GM23338 (cell line): ENCODE results near the gene DUSP1. TPM values are rescaled to one million over a fixed set of nuclear protein-coding genes. Genes with fewer than 3 reads are reported as not detected.

Experiments
- ATAC-seq: fragments of 200-7000 bp; cut with Tn5 transposase; 3 replicates; pipeline ENCODE4 v1.9.1; 2020
- DNase-seq: peaks from one replicate; pipeline ENCODE4 v3.0.0-alpha.2; 2015; ENCODE audit warnings: low spot score
- H2AFZ ChIP-seq: fragments of 200-600 bp; sonication (generic); 2 replicates; pipeline ENCODE4 v1.8.0; 2016; ENCODE audit warnings: antibody characterized with exemption, mild to moderate bottlenecking, moderate library complexity
- H3F3A ChIP-seq: fragments of 200-600 bp; sonication (generic); replicated peaks from 2 replicates; pipeline ENCODE4 v1.8.0; 2017; ENCODE audit warnings: antibody characterized with exemption, mixed run types, low read depth
- H3K27ac ChIP-seq: fragments of 200-600 bp; sonication (generic); 2 replicates; pipeline ENCODE4 v1.6.1; 2016; ENCODE audit warnings: low read depth
- H3K27me3 ChIP-seq: fragments of 200-600 bp; sonication (generic); 2 replicates; pipeline ENCODE4 v1.8.0; 2016; ENCODE audit warnings: mild to moderate bottlenecking, mixed run types, moderate library complexity; ENCODE audit not compliant: insufficient read depth
- H3K36me3 ChIP-seq: fragments of 200-600 bp; sonication (generic); 2 replicates; pipeline ENCODE4 v1.8.0; 2016; ENCODE audit warnings: mild to moderate bottlenecking; ENCODE audit not compliant: insufficient read depth
- H3K4me1 ChIP-seq: fragments of 200-600 bp; sonication (generic); 2 replicates; pipeline ENCODE4 v1.8.0; 2016; ENCODE audit warnings: mild to moderate bottlenecking, moderate library complexity; ENCODE audit not compliant: insufficient read depth
- H3K4me2 ChIP-seq: fragments of 200-600 bp; sonication (generic); 2 replicates; pipeline ENCODE4 v1.7.1; 2017; ENCODE audit warnings: mixed run types
- H3K4me3 ChIP-seq: fragments of 200-600 bp; sonication (generic); 2 replicates; pipeline ENCODE4 v1.6.1; 2016; ENCODE audit warnings: mixed run types
- H3K79me2 ChIP-seq: fragments of 200-600 bp; sonication (generic); replicated peaks from 2 replicates; pipeline ENCODE4 v1.8.0; 2017; ENCODE audit warnings: mild to moderate bottlenecking; ENCODE audit not compliant: insufficient read depth
- H3K9me2 ChIP-seq: fragments of 200-600 bp; sonication (generic); 2 replicates; pipeline ENCODE4 v1.8.0; 2017; ENCODE audit not compliant: insufficient read depth
- H4K20me1 ChIP-seq: fragments of 200-600 bp; sonication (generic); replicated peaks from 2 replicates; pipeline ENCODE4 v1.8.0; 2017; ENCODE audit warnings: mild to moderate bottlenecking; ENCODE audit not compliant: insufficient read depth
- H3K27ac Mint-ChIP-seq: 2 replicates; pipeline ENCODE4 v1.8.0; 2020; ENCODE audit warnings: inconsistent platforms, mild to moderate bottlenecking, moderate library complexity, mixed read lengths
- H3K27me3 Mint-ChIP-seq: 3 replicates; pipeline ENCODE4 v1.8.0; 2022; ENCODE audit warnings: low read depth, mild to moderate bottlenecking, moderate library complexity, mixed read lengths, inconsistent platforms; ENCODE audit not compliant: insufficient read depth, poor library complexity
- H3K36me3 Mint-ChIP-seq: 3 replicates; pipeline ENCODE4 v1.8.0; 2021; ENCODE audit warnings: low read depth, mild to moderate bottlenecking, inconsistent platforms, moderate library complexity, mixed read lengths
- H3K4me1 Mint-ChIP-seq: 3 replicates; pipeline ENCODE4 v1.8.0; 2020; ENCODE audit warnings: mild to moderate bottlenecking, inconsistent platforms, mixed read lengths
- H3K4me3 Mint-ChIP-seq: 3 replicates; pipeline ENCODE4 v1.8.0; 2021; ENCODE audit warnings: moderate library complexity, mild to moderate bottlenecking, inconsistent platforms, mixed read lengths
- H3K9me3 Mint-ChIP-seq: 3 replicates; pipeline ENCODE4 v1.8.0; 2020; ENCODE audit warnings: moderate library complexity, mild to moderate bottlenecking, inconsistent platforms, mixed read lengths
- EZH2 ChIP-seq: fragments of 200-600 bp; sonication (generic); IDR thresholded peaks from one replicate; pipeline ENCODE4 v1.8.0; 2017; ENCODE audit warnings: antibody characterized with exemption, mild to moderate bottlenecking, low read depth; ENCODE audit not compliant: unreplicated experiment
- EZH2phosphoT487 ChIP-seq: fragments of 200-600 bp; sonication (generic); IDR thresholded peaks from one replicate; pipeline ENCODE4 v1.8.1; 2018; ENCODE audit warnings: antibody characterized with exemption; ENCODE audit not compliant: unreplicated experiment
- STAT1 ChIP-seq: IDR thresholded peaks from one replicate; pipeline ENCODE4 v1.6.1; 2016; ENCODE audit warnings: antibody characterized with exemption; ENCODE audit not compliant: unreplicated experiment
- ZNF114 ChIP-seq: fragments of 250-450 bp; sonication (Bioruptor Pico); IDR thresholded peaks from 2 replicates; pipeline ENCODE4 v1.5.0; 2020; ENCODE audit warnings: mild to moderate bottlenecking, moderate library complexity
- ZNF331 ChIP-seq: fragments of 250-450 bp; sonication (Bioruptor Pico); IDR thresholded peaks from 2 replicates; pipeline ENCODE4 v1.5.0; 2020; ENCODE audit warnings: low read depth, mild to moderate bottlenecking, moderate library complexity
- polyA plus RNA-seq: library from polyadenylated mRNA; unstranded; fragments of >200 nt; fragmentation: Nextera tagmentation; extraction: Ambion mirVana; gene quantifications from 2 replicates; pipeline ENCODE4 v1.2.1, GENCODE V29; 2016
- total RNA-seq: library from RNA; depleted of rRNA; stranded (reverse); fragments of >200 nt; shearing (Covaris generic); gene quantifications from 2 replicates; pipeline ENCODE4 v1.2.3, GENCODE V29; 2014
- TF ChIP-seq, protein P1 (sequence below): IDR thresholded peaks from one replicate; pipeline ENCODE4 v1.6.1; 2018; ENCODE audit warnings: antibody characterized with exemption; ENCODE audit not compliant: unreplicated experiment
- TF ChIP-seq, protein P2 (sequence below), 2 experiments: fragments of 200-600 bp in 1 of 2; sonication (generic) in 1 of 2; conservative IDR thresholded peaks; 2 replicates each; pipeline versions ENCODE4 v1.5.1 to v1.6.1; 2016 to 2017; ENCODE audit warnings: antibody characterized with exemption in 2 of 2, low read depth in 2 of 2, mild to moderate bottlenecking in 2 of 2, moderate library complexity in 1 of 2
- TF ChIP-seq, protein P3 (sequence below): IDR thresholded peaks from 2 replicates; pipeline ENCODE4 v1.6.1; 2016; ENCODE audit warnings: antibody characterized with exemption
- TF ChIP-seq, protein P4 (sequence below): fragments of 250-450 bp; sonication (Bioruptor Pico); IDR thresholded peaks from 2 replicates; pipeline ENCODE4 v1.5.0; 2020; ENCODE audit warnings: mild to moderate bottlenecking, moderate library complexity

The DUSP1 gene
- total and polyA plus RNA-seq, 2 experiments from 2014 or later: 9.7 to 17.2 TPM

DNA sequence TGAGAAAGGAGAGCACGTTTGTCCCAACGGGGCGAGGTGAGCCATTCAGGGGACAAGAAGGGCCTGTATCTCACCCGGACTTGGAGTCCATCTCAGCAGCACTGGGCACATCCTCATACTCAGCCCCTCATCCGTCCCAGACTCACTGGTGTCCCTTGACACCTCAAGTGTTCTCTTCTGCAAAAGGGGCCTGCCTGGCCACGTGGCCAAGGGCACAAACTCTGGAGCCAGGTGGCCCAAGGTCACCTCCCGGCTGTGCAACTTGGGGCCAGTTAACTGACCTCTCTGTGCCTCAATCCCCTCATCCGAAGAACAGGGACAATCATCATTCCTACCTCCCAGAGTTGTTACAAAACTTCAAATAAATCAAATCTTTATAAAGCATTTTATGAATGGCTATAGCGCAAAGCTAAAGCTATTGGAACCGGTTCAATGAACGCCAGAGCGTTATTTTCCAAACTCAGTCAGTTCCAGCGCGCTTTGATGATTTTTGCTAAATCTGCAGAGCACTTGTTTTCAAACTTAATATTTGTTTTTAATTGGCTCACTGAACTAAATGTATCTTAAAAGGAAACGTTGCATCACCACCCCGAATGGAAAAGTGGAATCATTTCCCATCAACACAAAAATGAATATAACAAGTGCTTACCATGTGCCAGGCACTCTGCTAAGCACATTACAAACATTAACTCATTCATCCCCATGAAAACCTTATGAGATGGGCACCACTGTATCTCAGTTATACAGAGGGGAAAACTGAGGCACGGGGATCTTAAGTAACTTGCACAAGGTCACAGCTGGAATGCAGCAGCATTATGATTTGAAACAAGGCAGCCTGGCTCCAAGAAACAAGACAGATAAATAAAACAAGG, 49.3 kb downstream of the DUSP1 start:
- Histone ChIP-seq H4K20me1 (no peaks in the 10 kb centered on the region; the same call in 1 of the 2 replicates), H3K36me3 (no peaks in the 10 kb centered on the region), H3K27ac (no peak overlapping the region), H3K4me1 (peaks cover 4% of the 10 kb centered on the region; the same call in 1 of the 2 replicates), H3K79me2 (no peaks in the 10 kb centered on the region), H3K4me3 (no peak overlapping the region), H3K4me2 (no peak overlapping the region), H3K27me3 (peaks cover 12% of the 10 kb centered on the region; the same call in 1 of the 2 replicates), H2AFZ (no peak overlapping the region), H3F3A (no peaks in the 10 kb centered on the region), H3K9me2 (0 out of 2 replicates have a peak, but pooled peaks cover 6% of the 10 kb centered on the region)
- no peaks in the 10 kb centered on the region; the same call in 2 of the 3 replicates for H3K9me3 Mint-ChIP-seq
- H3K27me3 Mint-ChIP-seq: peaks cover 10% of the 10 kb centered on the region
- TF ChIP-seq ZNF331 (CRISPR knock-in tag) (no peak), EZH2phosphoT487 (no peak), EZH2 (no peak), STAT1 (no peak), ZNF114 (no peak)
- TF ChIP-seq, protein P1, sequence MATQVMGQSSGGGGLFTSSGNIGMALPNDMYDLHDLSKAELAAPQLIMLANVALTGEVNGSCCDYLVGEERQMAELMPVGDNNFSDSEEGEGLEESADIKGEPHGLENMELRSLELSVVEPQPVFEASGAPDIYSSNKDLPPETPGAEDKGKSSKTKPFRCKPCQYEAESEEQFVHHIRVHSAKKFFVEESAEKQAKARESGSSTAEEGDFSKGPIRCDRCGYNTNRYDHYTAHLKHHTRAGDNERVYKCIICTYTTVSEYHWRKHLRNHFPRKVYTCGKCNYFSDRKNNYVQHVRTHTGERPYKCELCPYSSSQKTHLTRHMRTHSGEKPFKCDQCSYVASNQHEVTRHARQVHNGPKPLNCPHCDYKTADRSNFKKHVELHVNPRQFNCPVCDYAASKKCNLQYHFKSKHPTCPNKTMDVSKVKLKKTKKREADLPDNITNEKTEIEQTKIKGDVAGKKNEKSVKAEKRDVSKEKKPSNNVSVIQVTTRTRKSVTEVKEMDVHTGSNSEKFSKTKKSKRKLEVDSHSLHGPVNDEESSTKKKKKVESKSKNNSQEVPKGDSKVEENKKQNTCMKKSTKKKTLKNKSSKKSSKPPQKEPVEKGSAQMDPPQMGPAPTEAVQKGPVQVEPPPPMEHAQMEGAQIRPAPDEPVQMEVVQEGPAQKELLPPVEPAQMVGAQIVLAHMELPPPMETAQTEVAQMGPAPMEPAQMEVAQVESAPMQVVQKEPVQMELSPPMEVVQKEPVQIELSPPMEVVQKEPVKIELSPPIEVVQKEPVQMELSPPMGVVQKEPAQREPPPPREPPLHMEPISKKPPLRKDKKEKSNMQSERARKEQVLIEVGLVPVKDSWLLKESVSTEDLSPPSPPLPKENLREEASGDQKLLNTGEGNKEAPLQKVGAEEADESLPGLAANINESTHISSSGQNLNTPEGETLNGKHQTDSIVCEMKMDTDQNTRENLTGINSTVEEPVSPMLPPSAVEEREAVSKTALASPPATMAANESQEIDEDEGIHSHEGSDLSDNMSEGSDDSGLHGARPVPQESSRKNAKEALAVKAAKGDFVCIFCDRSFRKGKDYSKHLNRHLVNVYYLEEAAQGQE: no peak
- TF ChIP-seq, protein P2, sequence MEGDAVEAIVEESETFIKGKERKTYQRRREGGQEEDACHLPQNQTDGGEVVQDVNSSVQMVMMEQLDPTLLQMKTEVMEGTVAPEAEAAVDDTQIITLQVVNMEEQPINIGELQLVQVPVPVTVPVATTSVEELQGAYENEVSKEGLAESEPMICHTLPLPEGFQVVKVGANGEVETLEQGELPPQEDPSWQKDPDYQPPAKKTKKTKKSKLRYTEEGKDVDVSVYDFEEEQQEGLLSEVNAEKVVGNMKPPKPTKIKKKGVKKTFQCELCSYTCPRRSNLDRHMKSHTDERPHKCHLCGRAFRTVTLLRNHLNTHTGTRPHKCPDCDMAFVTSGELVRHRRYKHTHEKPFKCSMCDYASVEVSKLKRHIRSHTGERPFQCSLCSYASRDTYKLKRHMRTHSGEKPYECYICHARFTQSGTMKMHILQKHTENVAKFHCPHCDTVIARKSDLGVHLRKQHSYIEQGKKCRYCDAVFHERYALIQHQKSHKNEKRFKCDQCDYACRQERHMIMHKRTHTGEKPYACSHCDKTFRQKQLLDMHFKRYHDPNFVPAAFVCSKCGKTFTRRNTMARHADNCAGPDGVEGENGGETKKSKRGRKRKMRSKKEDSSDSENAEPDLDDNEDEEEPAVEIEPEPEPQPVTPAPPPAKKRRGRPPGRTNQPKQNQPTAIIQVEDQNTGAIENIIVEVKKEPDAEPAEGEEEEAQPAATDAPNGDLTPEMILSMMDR (conservative IDR thresholded peaks at IDR 0.05; ENCODE audit: low read depth in 2 of 2): no peak
- TF ChIP-seq, protein P3, sequence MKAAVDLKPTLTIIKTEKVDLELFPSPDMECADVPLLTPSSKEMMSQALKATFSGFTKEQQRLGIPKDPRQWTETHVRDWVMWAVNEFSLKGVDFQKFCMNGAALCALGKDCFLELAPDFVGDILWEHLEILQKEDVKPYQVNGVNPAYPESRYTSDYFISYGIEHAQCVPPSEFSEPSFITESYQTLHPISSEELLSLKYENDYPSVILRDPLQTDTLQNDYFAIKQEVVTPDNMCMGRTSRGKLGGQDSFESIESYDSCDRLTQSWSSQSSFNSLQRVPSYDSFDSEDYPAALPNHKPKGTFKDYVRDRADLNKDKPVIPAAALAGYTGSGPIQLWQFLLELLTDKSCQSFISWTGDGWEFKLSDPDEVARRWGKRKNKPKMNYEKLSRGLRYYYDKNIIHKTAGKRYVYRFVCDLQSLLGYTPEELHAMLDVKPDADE: no peak
- TF ChIP-seq, protein P4, sequence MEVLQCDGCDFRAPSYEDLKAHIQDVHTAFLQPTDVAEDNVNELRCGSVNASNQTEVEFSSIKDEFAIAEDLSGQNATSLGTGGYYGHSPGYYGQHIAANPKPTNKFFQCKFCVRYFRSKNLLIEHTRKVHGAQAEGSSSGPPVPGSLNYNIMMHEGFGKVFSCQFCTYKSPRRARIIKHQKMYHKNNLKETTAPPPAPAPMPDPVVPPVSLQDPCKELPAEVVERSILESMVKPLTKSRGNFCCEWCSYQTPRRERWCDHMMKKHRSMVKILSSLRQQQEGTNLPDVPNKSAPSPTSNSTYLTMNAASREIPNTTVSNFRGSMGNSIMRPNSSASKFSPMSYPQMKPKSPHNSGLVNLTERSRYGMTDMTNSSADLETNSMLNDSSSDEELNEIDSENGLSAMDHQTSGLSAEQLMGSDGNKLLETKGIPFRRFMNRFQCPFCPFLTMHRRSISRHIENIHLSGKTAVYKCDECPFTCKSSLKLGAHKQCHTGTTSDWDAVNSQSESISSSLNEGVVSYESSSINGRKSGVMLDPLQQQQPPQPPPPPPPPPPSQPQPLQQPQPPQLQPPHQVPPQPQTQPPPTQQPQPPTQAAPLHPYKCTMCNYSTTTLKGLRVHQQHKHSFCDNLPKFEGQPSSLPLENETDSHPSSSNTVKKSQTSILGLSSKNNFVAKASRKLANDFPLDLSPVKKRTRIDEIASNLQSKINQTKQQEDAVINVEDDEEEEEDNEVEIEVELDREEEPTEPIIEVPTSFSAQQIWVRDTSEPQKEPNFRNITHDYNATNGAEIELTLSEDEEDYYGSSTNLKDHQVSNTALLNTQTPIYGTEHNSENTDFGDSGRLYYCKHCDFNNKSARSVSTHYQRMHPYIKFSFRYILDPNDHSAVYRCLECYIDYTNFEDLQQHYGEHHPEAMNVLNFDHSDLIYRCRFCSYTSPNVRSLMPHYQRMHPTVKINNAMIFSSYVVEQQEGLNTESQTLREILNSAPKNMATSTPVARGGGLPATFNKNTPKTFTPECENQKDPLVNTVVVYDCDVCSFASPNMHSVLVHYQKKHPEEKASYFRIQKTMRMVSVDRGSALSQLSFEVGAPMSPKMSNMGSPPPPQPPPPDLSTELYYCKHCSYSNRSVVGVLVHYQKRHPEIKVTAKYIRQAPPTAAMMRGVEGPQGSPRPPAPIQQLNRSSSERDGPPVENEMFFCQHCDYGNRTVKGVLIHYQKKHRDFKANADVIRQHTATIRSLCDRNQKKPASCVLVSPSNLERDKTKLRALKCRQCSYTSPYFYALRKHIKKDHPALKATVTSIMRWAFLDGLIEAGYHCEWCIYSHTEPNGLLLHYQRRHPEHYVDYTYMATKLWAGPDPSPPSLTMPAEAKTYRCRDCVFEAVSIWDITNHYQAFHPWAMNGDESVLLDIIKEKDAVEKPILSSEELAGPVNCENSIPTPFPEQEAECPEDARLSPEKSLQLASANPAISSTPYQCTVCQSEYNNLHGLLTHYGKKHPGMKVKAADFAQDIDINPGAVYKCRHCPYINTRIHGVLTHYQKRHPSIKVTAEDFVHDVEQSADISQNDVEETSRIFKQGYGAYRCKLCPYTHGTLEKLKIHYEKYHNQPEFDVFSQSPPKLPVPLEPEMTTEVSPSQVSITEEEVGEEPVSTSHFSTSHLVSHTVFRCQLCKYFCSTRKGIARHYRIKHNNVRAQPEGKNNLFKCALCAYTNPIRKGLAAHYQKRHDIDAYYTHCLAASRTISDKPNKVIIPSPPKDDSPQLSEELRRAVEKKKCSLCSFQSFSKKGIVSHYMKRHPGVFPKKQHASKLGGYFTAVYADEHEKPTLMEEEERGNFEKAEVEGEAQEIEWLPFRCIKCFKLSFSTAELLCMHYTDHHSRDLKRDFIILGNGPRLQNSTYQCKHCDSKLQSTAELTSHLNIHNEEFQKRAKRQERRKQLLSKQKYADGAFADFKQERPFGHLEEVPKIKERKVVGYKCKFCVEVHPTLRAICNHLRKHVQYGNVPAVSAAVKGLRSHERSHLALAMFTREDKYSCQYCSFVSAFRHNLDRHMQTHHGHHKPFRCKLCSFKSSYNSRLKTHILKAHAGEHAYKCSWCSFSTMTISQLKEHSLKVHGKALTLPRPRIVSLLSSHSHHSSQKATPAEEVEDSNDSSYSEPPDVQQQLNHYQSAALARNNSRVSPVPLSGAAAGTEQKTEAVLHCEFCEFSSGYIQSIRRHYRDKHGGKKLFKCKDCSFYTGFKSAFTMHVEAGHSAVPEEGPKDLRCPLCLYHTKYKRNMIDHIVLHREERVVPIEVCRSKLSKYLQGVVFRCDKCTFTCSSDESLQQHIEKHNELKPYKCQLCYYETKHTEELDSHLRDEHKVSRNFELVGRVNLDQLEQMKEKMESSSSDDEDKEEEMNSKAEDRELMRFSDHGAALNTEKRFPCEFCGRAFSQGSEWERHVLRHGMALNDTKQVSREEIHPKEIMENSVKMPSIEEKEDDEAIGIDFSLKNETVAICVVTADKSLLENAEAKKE (CRISPR knock-in tag): no peak
- peaks cover 2% of the 10 kb centered on the region; the same call in 1 of the 3 replicates for H3K4me1 Mint-ChIP-seq
- no peak overlapping the region for H3K27ac Mint-ChIP-seq
- no peak overlapping the region for H3K4me3 Mint-ChIP-seq
- DNase-seq: no peak
- ATAC-seq: no peak
- H3K36me3 Mint-ChIP-seq: no peaks in the 10 kb centered on the region
